Mesendoderm (in vitro differentiated cells): ENCODE results near the gene POFUT1.
"Not testable (repeated sequence)": the region's sequence is repeated elsewhere in the genome, so short reads cannot be mapped to it uniquely, and the experiment has no call there.

Source experiments
- DNase-seq: peaks from one replicate; pipeline ENCODE4 v3.0.0; 2013
- H2AK5ac ChIP-seq: 2 replicates; pipeline ENCODE4 v1.6.1; 2013; ENCODE audit warnings: low read length, inconsistent platforms
- H2BK120ac ChIP-seq: 2 replicates; pipeline ENCODE4 v1.6.1; 2013; ENCODE audit warnings: low read depth, mild to moderate bottlenecking, low read length, moderate library complexity, mixed read lengths
- H2BK15ac ChIP-seq: replicated peaks from 2 replicates; pipeline ENCODE4 v1.6.1; 2013; ENCODE audit warnings: low read depth, mild to moderate bottlenecking, moderate library complexity
- H2BK5ac ChIP-seq: 2 replicates; pipeline ENCODE4 v1.6.1; 2013; ENCODE audit warnings: low read length, inconsistent platforms
- H3K18ac ChIP-seq: 2 replicates; pipeline ENCODE4 v1.6.1; 2013; ENCODE audit warnings: mild to moderate bottlenecking, low read length, mixed read lengths
- H3K23ac ChIP-seq: one replicate; pipeline ENCODE4 v1.6.1; 2013; ENCODE audit warnings: low read length
- H3K27ac ChIP-seq: 2 replicates; pipeline ENCODE4 v1.5.1; 2013; ENCODE audit warnings: low read depth, mild to moderate bottlenecking, inconsistent platforms, low read length, moderate library complexity
- H3K27me3 ChIP-seq: 2 replicates; pipeline ENCODE4 v1.6.1; 2013; ENCODE audit warnings: low read length, control low read depth, mild to moderate bottlenecking, inconsistent platforms; ENCODE audit not compliant: insufficient read depth, poor library complexity
- H3K36me3 ChIP-seq: 2 replicates; pipeline ENCODE4 v1.6.1; 2013; ENCODE audit warnings: low read length, inconsistent platforms; ENCODE audit not compliant: control insufficient read depth, insufficient read depth
- H3K4ac ChIP-seq: one replicate; pipeline ENCODE4 v1.6.1; 2013; ENCODE audit warnings: low read depth, mild to moderate bottlenecking, low read length, moderate library complexity
- H3K4me1 ChIP-seq: 2 replicates; pipeline ENCODE4 v1.6.1; 2013; ENCODE audit warnings: low read depth, low read length, inconsistent platforms; ENCODE audit not compliant: control insufficient read depth
- H3K4me2 ChIP-seq: 2 replicates; pipeline ENCODE4 v1.6.1; 2013; ENCODE audit warnings: low read length
- H3K4me3 ChIP-seq: 2 replicates; pipeline ENCODE4 v1.5.1; 2013; ENCODE audit warnings: mild to moderate bottlenecking, low read length
- H3K56ac ChIP-seq: one replicate; pipeline ENCODE4 v1.6.1; 2013; ENCODE audit warnings: low read length
- H3K79me1 ChIP-seq: 2 replicates; pipeline ENCODE4 v1.6.1; 2013; ENCODE audit warnings: low read length, inconsistent platforms
- H3K79me2 ChIP-seq: 2 replicates; pipeline ENCODE4 v1.6.1; 2013; ENCODE audit warnings: mild to moderate bottlenecking, low read length; ENCODE audit not compliant: control insufficient read depth, insufficient read depth
- H3K9ac ChIP-seq: 2 replicates; pipeline ENCODE4 v1.6.1; 2013; ENCODE audit warnings: low read length, inconsistent platforms
- H4K5ac ChIP-seq: one replicate; pipeline ENCODE4 v1.6.1; 2013; ENCODE audit warnings: low read length
- H4K8ac ChIP-seq: one replicate; pipeline ENCODE4 v1.6.1; 2013; ENCODE audit warnings: low read depth, mild to moderate bottlenecking, control low read depth, low read length, moderate library complexity
- WGBS: extraction: QIAGEN DNeasy Blood & Tissue Kit; methylation state at CpG from one replicate; pipeline ENCODE4 v1.1.7; 2013; ENCODE audit warnings: low lambda C conversion rate, missing lambda C conversion rate; ENCODE audit not compliant: insufficient coverage; ENCODE audit errors: extremely low coverage; 5-methylcytosine and 5-hydroxymethylcytosine counted together

POFUT1 gene

DNA sequence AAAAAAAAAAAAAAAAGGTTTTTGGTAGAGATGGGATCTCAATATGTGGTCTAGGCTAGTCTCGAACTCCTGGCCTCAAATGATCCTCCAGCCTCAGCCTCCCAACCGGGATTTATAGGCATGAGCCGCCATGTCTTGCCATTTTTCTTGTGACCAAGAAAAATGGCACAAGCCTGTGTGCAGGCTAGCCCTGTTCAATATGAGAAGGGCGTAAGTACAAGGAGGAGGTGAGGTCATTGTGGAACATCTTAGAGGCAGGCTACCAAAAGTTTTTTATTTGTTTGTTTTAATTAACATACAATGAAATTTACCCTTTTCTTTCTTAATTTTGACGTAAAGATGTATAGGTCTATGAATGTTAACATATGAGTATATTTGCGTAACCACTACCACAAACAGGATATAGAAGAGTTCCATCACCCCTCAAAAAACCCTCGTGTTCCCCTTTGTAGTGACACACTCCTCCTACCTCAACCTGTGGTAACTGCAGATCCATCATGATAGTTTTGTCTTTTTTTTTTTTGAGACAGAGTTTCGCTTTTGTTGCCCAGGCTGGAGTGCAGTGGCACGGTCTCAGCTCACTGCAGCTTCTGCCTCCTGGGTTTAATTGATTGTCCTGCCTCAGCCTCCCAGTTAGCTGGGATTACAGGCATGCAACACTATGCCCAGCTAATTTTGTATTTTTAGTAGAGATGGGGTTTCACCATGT lies 41.5 kb downstream of the POFUT1 start:
- WGBS, result no CpG with 5 or more reads among the region's 9 CpGs
- Histone ChIP-seq H3K79me1 (no peaks in the 10 kb centered on the region), H3K4ac (no peak overlapping the region), H2BK5ac (no peak overlapping the region), H2BK15ac (no peak overlapping the region), H3K36me3 (no peaks in the 10 kb centered on the region), H4K5ac (no peak overlapping the region), H2BK120ac (no peak overlapping the region), H3K4me3 (no peak overlapping the region), H3K23ac (no peak overlapping the region), H4K8ac (no peak overlapping the region), H3K4me2 (no peak overlapping the region), H3K27ac (no peak overlapping the region), H3K27me3 (no peaks in the 10 kb centered on the region), H3K4me1 (no peaks in the 10 kb centered on the region), H3K18ac (no peak overlapping the region), H3K56ac (no peak overlapping the region), H3K9ac (no peak overlapping the region), H2AK5ac (no peak overlapping the region), H3K79me2 (no peaks in the 10 kb centered on the region)
- no peak for DNase-seq

- H3K36me3 ChIP-seq, result no peaks in the 10 kb centered on the region
- H3K4me1 ChIP-seq, result no peaks in the 10 kb centered on the region
- H3K27ac ChIP-seq, result no peak overlapping the region
- H2BK15ac ChIP-seq, result no peak overlapping the region
- H4K8ac ChIP-seq, result no peak overlapping the region
- H4K5ac ChIP-seq, result no peak overlapping the region
- H3K9ac ChIP-seq, result no peak overlapping the region
- H3K56ac ChIP-seq, result no peak overlapping the region
- no peak overlapping the region for H3K4me2 ChIP-seq
- H3K79me2 ChIP-seq, result no peaks in the 10 kb centered on the region
- H2AK5ac ChIP-seq, result no peak overlapping the region
- H3K4me3 ChIP-seq, result no peak overlapping the region
- no peak overlapping the region for H3K23ac ChIP-seq
- no peak overlapping the region for H2BK5ac ChIP-seq
- H3K27me3 ChIP-seq, result no peaks in the 10 kb centered on the region
- H2BK120ac ChIP-seq, result no peak overlapping the region
- no peaks in the 10 kb centered on the region for H3K79me1 ChIP-seq
- H3K4ac ChIP-seq, result no peak overlapping the region
- WGBS, result no CpG with 5 or more reads among the region's 3 CpGs
- DNase-seq, result no peak
- H3K18ac ChIP-seq, result no peak overlapping the region
Observed at GRCh38 chr20:32251470-32251869, 43.8 kb downstream of the POFUT1 start.

GRCh38 chr20:32252189-32252588 lies 44.5 kb downstream of the POFUT1 start:
- Histone ChIP-seq H3K27me3 (no peaks in the 10 kb centered on the region), H2AK5ac (no peak overlapping the region), H2BK120ac (no peak overlapping the region), H3K79me2 (no peaks in the 10 kb centered on the region), H3K27ac (no peak overlapping the region), H3K9ac (no peak overlapping the region), H3K56ac (no peak overlapping the region), H4K8ac (no peak overlapping the region), H2BK15ac (no peak overlapping the region), H3K23ac (no peak overlapping the region), H3K4me1 (no peaks in the 10 kb centered on the region), H3K4me3 (no peak overlapping the region), H4K5ac (no peak overlapping the region), H2BK5ac (no peak overlapping the region), H3K36me3 (no peaks in the 10 kb centered on the region), H3K79me1 (no peaks in the 10 kb centered on the region), H3K18ac (no peak overlapping the region), H3K4ac (no peak overlapping the region), H3K4me2 (no peak overlapping the region)
- no CpG with 5 or more reads among the region's 6 CpGs for WGBS
- DNase-seq, result no peak

GRCh38 chr20:32260973-32261372 lies 53.3 kb downstream of the POFUT1 start:
- not testable (repeated sequence) for H3K79me2 ChIP-seq, H4K5ac ChIP-seq, H3K79me1 ChIP-seq, H3K27me3 ChIP-seq, H3K36me3 ChIP-seq, H2BK15ac ChIP-seq, DNase-seq, H3K56ac ChIP-seq, H4K8ac ChIP-seq, H2BK5ac ChIP-seq, H3K4me2 ChIP-seq, H3K23ac ChIP-seq, H3K4me3 ChIP-seq, H2AK5ac ChIP-seq, H3K27ac ChIP-seq, H3K4ac ChIP-seq, H3K9ac ChIP-seq, H3K18ac ChIP-seq, H3K4me1 ChIP-seq, H2BK120ac ChIP-seq
- WGBS, result no CpG with 5 or more reads among the region's 10 CpGs

GRCh38 chr20:32261644-32262043 lies 54.0 kb downstream of the POFUT1 start:
- Histone ChIP-seq H4K5ac (no peak overlapping the region), H3K36me3 (no peaks in the 10 kb centered on the region), H3K9ac (no peak overlapping the region), H2BK15ac (no peak overlapping the region), H3K27ac (no peak overlapping the region), H3K4me2 (no peak overlapping the region), H3K23ac (no peak overlapping the region), H3K4me3 (no peak overlapping the region), H3K18ac (no peak overlapping the region), H2BK120ac (no peak overlapping the region), H3K79me2 (no peaks in the 10 kb centered on the region), H3K4me1 (no peaks in the 10 kb centered on the region), H4K8ac (no peak overlapping the region), H3K27me3 (no peaks in the 10 kb centered on the region), H3K56ac (no peak overlapping the region), H2BK5ac (no peak overlapping the region), H3K79me1 (no peaks in the 10 kb centered on the region), H3K4ac (no peak overlapping the region), H2AK5ac (no peak overlapping the region)
- WGBS, result no CpG with 5 or more reads among the region's 2 CpGs
- DNase-seq, result no peak

DNA sequence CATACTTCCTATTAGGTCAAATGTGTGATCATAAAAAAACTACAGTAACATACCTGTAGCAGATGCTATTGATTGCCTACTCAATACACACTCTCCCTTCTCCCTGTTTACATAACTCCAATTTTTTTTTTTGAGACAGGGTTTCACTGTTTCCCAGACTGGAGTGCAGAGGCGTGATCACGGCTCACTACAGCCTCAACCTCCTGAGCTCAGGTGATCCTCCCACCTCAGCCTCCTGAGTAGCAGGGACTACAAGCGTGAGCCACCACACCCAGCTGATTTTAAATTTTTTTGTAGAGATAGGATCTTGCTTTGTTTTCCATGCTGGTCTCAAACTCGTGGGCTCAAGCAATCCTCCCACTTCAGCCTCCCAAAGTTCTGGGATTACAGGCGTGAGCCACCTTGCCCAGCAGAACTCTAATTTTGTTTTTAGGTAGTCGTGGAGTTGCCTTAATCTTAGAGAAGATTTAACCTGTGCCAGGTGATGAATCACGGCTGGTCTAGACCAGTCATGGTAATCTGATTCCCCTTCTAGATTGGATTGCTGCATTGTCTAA lies 55.8 kb downstream of the POFUT1 start:
- no peak overlapping the region for H2BK120ac ChIP-seq
- no peak overlapping the region for H3K23ac ChIP-seq
- no peak for DNase-seq
- no peak overlapping the region for H4K8ac ChIP-seq
- no peak overlapping the region for H3K56ac ChIP-seq
- H3K27ac ChIP-seq, result no peak overlapping the region
- WGBS, result no CpG with 5 or more reads among the region's 7 CpGs
- H3K4ac ChIP-seq, result no peak overlapping the region
- no peaks in the 10 kb centered on the region for H3K4me1 ChIP-seq
- no peaks in the 10 kb centered on the region for H3K79me2 ChIP-seq
- no peaks in the 10 kb centered on the region for H3K79me1 ChIP-seq
- H2AK5ac ChIP-seq, result no peak overlapping the region
- no peak overlapping the region for H3K4me2 ChIP-seq
- H2BK5ac ChIP-seq, result no peak overlapping the region
- H3K4me3 ChIP-seq, result no peak overlapping the region
- H2BK15ac ChIP-seq, result no peak overlapping the region
- H3K9ac ChIP-seq, result no peak overlapping the region
- no peak overlapping the region for H3K18ac ChIP-seq
- H3K36me3 ChIP-seq, result no peaks in the 10 kb centered on the region
- H4K5ac ChIP-seq, result no peak overlapping the region
- no peaks in the 10 kb centered on the region for H3K27me3 ChIP-seq
